ENCODE measurements around the gene NUDT11. TPM values are rescaled to one million over a fixed set of nuclear protein-coding genes. Genes with fewer than 3 reads are reported as not detected.
"Not testable (repeated sequence)": the region's sequence is repeated elsewhere in the genome, so short reads cannot be mapped to it uniquely, and the experiment has no call there.

The NUDT11 gene
- 0.71 and 1.2 TPM in 2 replicates for total RNA-seq

DNA sequence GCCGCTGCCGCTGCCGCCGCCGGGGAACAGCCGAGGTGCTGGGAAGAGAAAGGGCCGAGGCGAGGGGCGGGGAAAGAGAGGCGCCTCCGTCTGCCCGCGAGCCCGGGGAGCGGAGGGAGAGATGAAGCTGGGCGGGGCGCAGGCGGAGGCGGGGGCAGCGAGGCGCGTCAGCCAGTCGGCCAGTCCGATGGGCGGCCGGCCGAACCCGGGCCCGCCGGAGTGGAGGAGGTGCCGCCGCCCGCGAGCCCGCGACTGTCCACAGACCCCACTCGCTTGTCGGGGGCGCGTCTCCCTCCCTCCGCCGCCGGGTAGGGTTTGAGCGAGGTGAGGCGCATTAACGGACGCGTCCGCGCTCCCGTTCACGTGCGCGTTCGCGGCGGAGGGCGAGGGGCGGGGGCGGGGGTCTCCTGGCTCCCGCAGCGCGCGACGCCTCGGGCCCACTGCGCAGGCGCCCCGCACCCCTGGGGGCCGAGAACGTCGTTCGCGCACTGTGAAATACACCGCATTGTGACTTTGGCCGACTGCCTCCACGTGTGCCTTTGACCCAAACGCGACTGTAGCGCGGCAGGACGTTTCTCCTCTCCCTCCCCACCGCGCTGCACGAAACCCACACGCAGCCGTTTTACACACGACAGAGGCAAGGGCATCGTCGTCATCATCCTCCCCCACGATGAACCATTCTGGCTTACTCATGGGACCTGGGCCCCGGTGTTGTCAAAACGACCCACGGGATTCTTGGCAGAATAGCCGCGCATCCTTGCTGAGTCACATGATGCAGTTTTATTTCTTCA lies at the start of gene NUDT11:
NUDT11 (minus strand) TSS at position 92 of the 791 bp plus-strand sequence. CDS start 148 bp downstream, outside the sequence.
- intact Hi-C loops (cut with micrococcal nuclease), result loop anchor here (5.0 kb wide), 1 partner anchor 99 kb away; no protein-coding TSS in a partner anchor

DNA sequence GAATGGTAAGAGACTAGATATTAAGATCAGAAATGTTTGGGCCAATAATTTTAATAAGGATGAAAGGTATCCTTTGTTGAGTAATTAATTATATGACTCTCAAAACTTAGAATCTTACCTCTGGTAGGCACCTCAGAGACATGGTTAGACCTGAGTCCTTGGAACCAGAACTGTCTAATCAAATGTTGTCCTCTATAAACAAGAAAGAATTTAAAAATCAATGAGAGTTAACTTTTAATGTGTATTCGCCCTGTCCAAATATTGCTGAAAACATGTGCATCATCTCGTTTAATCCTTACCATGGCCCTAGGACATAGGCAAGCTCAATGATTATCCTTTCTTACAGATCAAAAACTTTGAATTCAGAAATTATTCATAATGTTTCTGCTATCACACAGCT lies 24.0 kb upstream of the NUDT11 start:
- intact Hi-C loops (cut with micrococcal nuclease), result no loop called here

GRCh38 chrX:51519131-51519530 lies 22.7 kb upstream of the NUDT11 start:
- intact Hi-C loops (cut with micrococcal nuclease), result not testable (repeated sequence)

DNA sequence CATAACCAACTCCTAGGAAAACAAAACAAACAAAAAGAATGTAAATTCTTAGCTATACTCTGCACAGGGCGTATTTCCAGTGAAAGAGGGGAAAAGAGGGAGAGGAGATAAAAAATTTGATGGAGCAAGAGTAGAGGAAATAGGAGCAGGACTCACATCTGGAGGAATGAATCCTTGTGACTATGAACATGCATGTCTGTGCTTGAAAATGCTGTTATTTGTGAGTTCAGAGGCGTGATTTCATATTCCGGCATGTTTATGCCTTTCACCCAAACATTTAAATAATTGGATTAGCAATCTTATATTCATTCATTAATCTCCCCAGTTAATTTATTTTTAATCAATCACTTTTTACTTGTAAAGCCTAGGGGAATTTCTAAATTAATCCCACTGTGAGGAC lies 11.2 kb upstream of the NUDT11 start:
- intact Hi-C loops (cut with micrococcal nuclease), result no loop called here

DNA sequence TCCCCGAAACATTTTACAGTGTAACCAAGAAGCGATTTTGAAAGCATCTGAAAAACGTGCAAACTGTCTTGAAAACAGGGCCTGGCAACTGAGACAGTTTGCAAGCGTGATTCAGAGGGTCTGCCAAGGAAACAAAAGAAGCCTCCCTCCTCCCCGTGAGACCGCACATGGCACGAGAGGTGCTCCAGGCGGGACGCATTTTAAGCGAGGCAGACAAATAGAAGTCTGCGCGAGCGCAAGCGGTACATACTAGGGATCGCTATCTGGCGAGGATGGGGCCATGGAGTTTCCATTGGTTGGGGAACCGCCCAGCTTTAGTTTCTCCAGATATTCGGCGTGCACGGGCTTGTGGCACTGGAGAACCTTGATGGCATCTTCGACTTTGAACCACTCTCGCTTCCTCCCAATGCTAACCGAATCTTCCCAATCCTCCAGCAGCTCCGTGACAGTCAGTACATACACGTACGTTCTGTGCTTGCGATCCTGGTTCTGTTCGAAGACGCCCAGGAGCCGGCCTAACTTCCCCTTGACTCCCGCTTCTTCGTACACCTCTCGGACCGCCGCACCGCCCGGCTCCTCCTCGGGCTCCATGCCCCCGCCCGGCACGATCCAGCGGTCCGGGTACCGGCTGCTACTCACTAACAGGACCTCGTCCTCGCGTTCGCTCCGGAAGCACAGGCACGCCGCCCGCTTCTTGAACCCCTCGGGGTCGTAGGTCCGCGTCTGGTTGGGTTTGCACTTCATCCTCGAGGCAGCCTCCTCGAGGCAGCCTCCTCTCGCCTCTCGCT lies 497 bp downstream of the NUDT11 start:
- intact Hi-C loops (cut with micrococcal nuclease), result loop anchor here (5.0 kb wide), 1 partner anchor 99 kb away; no protein-coding TSS in a partner anchor

- intact Hi-C loops (cut with micrococcal nuclease), result loop anchor here (5.0 kb wide), 2 partner anchors 118 to 308 kb away; no protein-coding TSS in a partner anchor
These were observed 2.0 kb downstream of the NUDT11 start for GRCh38 chrX:51494409-51494808.

GRCh38 chrX:51487960-51488267 lies 8.5 kb downstream of the NUDT11 start:
- intact Hi-C loops (cut with micrococcal nuclease), result loop anchor here (1.0 to 2.0 kb wide), 2 partner anchors 373 to 773 kb away; no protein-coding TSS in a partner anchor

- intact Hi-C loops (cut with micrococcal nuclease), result no loop called here
These were observed 11.8 kb downstream of the NUDT11 start for GRCh38 chrX:51484616-51485015.

DNA sequence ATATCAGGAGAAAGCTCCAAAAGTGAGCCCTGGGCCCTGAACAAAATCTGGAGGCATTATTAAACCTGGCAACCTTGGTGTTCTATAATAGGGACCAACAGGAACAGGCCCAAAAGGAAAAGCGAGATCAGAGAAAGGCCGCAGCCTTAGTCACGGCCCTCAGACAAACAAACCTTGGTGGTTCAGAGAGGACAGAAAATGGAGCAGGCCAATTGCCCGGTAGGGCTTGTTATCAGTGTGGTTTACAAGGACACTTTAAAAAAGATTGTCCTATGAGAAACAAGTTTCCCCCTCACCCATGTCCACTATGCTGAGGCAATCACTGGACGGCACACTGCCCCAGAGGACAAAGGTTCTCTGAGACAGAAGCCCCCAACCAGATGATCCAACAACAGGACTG lies 14.0 kb downstream of the NUDT11 start:
- intact Hi-C loops (cut with micrococcal nuclease), result not testable (repeated sequence)

GRCh38 chrX:51476930-51477329 lies 19.5 kb downstream of the NUDT11 start:
- intact Hi-C loops (cut with micrococcal nuclease), result no loop called here

- intact Hi-C loops (cut with micrococcal nuclease), result no loop called here
These were observed 33.1 kb downstream of the NUDT11 start for GRCh38 chrX:51463322-51463721.

- intact Hi-C loops (cut with micrococcal nuclease), result loop anchor here (1.0 to 2.0 kb wide), 3 partner anchors 125 to 771 kb away; no protein-coding TSS in a partner anchor
These were observed 35.0 kb downstream of the NUDT11 start for GRCh38 chrX:51461053-51462044.

DNA sequence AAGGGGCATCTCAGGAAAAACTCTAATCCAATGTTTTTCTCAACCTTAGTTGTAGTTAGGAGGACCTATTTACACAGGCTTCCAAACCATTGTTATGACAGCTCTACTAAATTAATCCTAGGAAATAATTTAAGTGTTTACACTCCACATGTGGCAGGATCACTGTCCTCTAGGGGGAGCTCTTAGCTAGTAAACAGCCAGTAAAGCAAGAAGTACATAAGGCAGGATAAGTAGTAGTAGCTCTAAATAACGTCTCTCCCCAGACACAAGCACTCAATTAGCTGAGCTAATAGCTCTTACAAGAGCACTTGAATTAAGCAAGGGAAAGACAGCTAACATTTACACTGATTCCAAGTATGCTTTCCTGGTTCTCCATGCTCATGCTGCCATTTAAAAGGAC lies 37.3 kb downstream of the NUDT11 start:
- intact Hi-C loops (cut with micrococcal nuclease), result no loop called here

DNA sequence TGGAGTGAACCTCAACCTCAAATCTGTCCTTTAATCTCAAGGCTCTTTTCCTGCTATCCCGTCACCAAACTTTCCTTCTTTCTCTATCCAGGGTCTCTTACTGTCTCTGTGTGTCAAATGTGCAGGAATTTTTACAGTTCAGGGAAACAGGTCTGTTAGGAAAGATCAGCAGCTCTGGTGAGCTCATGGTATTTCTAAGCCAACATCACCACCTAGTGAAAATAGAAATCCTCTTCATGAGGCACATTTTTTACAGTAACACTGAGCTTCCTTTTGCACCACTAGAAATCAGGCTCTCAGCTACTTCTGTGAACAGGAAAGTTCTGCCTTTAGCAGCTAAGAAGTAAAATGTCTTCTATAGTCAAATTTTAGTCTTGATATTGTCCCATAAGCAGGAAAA lies 39.6 kb downstream of the NUDT11 start:
- intact Hi-C loops (cut with micrococcal nuclease), result no loop called here

GRCh38 chrX:51456246-51456645 lies 40.1 kb downstream of the NUDT11 start:
- intact Hi-C loops (cut with micrococcal nuclease), result no loop called here

DNA sequence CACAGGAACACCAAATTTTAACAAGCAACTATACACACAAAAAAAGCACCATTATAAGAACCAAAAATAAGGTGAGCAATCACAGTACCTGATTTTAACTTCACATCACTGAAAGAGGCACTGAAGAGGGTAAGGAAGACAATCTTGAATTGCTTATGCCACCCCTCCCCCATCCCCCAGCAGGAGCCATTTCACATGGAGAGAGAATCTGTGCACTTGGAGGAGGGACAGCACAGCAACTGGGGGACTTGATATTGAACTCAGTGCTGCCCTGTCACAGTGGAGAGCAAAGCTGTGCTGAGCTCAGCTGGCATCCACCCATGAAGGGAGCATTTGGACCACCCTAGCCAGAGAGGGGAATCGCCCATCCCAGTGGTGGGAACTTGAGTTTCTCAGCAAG lies 56.0 kb downstream of the NUDT11 start:
- intact Hi-C loops (cut with micrococcal nuclease), result no loop called here

Other genes with a start within 250 kb of the NUDT11 start
- gene NUDT10, start 163.8 kb downstream of the NUDT11 start, total RNA-seq, result 0.12 TPM in 1 of 2 replicates, not detected in the other
- not detected in 2 replicates for gene CENPVL3, start 122.3 kb upstream of the NUDT11 start, total RNA-seq
- gene CENPVL2, start 186.2 kb upstream of the NUDT11 start, total RNA-seq, result not detected in 2 replicates
- gene CENPVL1, start 213.9 kb upstream of the NUDT11 start, total RNA-seq, result not detected in 2 replicates
- gene GSPT2, start 246.8 kb upstream of the NUDT11 start, total RNA-seq, result 14.6 and 14.9 TPM in 2 replicates